Ectodermal cell (in vitro differentiated cells): ENCODE results near the gene VGLL4.

ENCODE experiments used
- H3K27ac ChIP-seq: 2 replicates; pipeline ENCODE4 v1.7.0; 2013; ENCODE audit warnings: mild to moderate bottlenecking, low read depth, low read length; ENCODE audit not compliant: insufficient read depth, poor library complexity, severe bottlenecking
- H3K27me3 ChIP-seq: 2 replicates; pipeline ENCODE4 v1.7.0; 2013; ENCODE audit warnings: mild to moderate bottlenecking, low read length; ENCODE audit not compliant: insufficient read depth, control insufficient read depth, poor library complexity, severe bottlenecking
- H3K36me3 ChIP-seq: one replicate; pipeline ENCODE4 v1.7.0; 2013; ENCODE audit warnings: low read length; ENCODE audit not compliant: control insufficient read depth, insufficient read depth
- H3K4me1 ChIP-seq: one replicate; pipeline ENCODE4 v1.7.0; 2013; ENCODE audit warnings: low read length; ENCODE audit not compliant: control insufficient read depth, insufficient read depth
- H3K4me3 ChIP-seq: 2 replicates; pipeline ENCODE4 v1.7.0; 2013; ENCODE audit warnings: low read depth, low read length, control low read depth; ENCODE audit not compliant: insufficient read depth
- H3K9me3 ChIP-seq: 2 replicates; pipeline ENCODE4 v1.7.0; 2013; ENCODE audit warnings: mild to moderate bottlenecking, low read length, moderate library complexity; ENCODE audit not compliant: control insufficient read depth
- WGBS, 2 experiments: methylation state at CpG; one replicate each; pipeline ENCODE4 v1.1.7; 2013; ENCODE audit warnings: missing lambda C conversion rate in 2 of 2; 5-methylcytosine and 5-hydroxymethylcytosine counted together

Gene VGLL4

DNA sequence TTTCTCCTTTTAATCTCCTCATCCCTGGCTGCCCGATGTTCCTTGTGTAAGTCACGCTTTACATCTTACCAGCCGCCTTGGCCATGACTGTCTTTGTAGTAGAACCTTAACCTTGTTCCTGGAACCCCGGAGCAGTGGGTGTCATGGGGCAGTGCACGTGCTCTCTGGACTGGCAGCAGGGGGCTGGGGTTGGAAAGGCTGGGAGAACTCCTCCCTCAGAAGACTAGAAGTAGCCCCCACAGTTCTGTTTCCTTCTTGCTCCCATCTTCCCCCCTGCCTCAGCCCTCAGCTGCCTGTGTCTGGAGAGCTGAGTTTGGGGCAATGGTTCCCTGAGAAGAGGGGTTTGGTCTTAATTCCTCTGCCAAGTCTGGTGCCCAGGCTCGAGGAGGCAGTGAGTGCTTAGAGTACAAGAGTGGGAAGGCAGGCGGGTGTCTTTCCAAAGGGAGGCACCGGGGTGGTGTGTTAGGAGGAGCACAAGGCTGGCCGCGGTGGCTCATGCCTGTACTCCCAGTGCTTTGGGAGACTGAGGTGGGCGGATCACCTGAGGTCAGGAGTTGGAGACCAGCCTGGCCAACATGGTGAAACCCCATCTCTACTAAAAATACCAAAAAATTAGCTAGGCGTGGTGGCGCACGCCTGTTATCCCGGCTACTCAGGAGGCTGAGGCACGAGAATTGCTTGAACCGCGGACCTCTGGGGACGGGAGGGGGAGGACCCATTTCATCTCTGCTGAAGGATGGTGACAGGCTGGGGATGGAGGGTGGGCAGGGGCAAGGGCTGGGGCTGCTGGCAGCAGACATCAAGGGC, 100.4 kb downstream of the VGLL4 start:
- Histone ChIP-seq H3K4me3 (no peak overlapping the region), H3K4me1 (peaks cover 10% of the 10 kb centered on the region), H3K27ac (no peak overlapping the region), H3K9me3 (no peaks in the 10 kb centered on the region), H3K27me3 (no peaks in the 10 kb centered on the region), H3K36me3 (no peaks in the 10 kb centered on the region)
- WGBS, 2 experiments = 92 to 96% methylated on average over 19 of the region's 19 CpGs

- no peak overlapping the region for H3K27ac ChIP-seq
- 95 to 97% methylated on average over 7 of the region's 7 CpGs for WGBS, 2 experiments
- H3K4me1 ChIP-seq = peaks cover 10% of the 10 kb centered on the region
- no peaks in the 10 kb centered on the region for H3K36me3 ChIP-seq
- H3K4me3 ChIP-seq = no peak overlapping the region
- no peaks in the 10 kb centered on the region for H3K9me3 ChIP-seq
- H3K27me3 ChIP-seq = no peaks in the 10 kb centered on the region
Measured at GRCh38 chr3:11542551-11542950, 101.2 kb downstream of the VGLL4 start.

GRCh38 chr3:11541321-11542303, 102.1 kb downstream of the VGLL4 start:
- Histone ChIP-seq H3K36me3 (no peaks in the 10 kb centered on the region), H3K27ac (no peak overlapping the region), H3K9me3 (no peaks in the 10 kb centered on the region), H3K4me1 (peaks cover 10% of the 10 kb centered on the region), H3K27me3 (no peaks in the 10 kb centered on the region), H3K4me3 (no peak overlapping the region)
- 95 to 96% methylated on average over 16 of the region's 16 CpGs for WGBS, 2 experiments

DNA sequence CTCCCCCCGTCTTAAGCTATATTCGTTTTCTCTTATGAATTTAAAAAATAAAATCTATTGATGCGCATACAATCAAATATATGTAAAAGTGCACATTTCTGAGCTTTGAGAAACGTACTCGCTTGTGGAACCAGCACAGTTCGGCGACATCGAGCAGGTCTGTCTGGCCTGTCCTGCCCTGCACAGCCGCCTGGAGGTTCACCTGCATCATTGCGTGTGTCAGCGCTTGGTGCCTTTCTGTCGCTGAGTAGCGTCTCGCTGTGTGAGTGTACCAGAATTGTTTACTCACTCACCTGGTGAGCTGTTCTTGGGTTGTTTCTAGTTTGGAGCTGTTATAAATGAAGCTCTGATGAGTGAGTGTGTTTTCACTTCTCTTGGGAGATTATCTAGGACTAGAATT, 104.0 kb downstream of the VGLL4 start:
- Histone ChIP-seq H3K9me3 (no peaks in the 10 kb centered on the region), H3K4me1 (peaks cover 14% of the 10 kb centered on the region), H3K27ac (no peak overlapping the region), H3K27me3 (no peaks in the 10 kb centered on the region), H3K36me3 (no peaks in the 10 kb centered on the region), H3K4me3 (no peak overlapping the region)
- 95% methylated on average over 14 of the region's 14 CpGs for WGBS, 2 experiments

- no peak overlapping the region for H3K27ac ChIP-seq
- peaks cover 18% of the 10 kb centered on the region for H3K4me1 ChIP-seq
- 93 to 94% methylated on average over 5 of the region's 5 CpGs for WGBS, 2 experiments
- H3K9me3 ChIP-seq = no peaks in the 10 kb centered on the region
- H3K36me3 ChIP-seq = no peaks in the 10 kb centered on the region
- H3K4me3 ChIP-seq = no peak overlapping the region
- no peaks in the 10 kb centered on the region for H3K27me3 ChIP-seq
Measured at GRCh38 chr3:11539218-11539617, 104.5 kb downstream of the VGLL4 start.

- no peaks in the 10 kb centered on the region for H3K36me3 ChIP-seq
- H3K4me3 ChIP-seq = no peak overlapping the region
- no peaks in the 10 kb centered on the region for H3K27me3 ChIP-seq
- no peaks in the 10 kb centered on the region for H3K9me3 ChIP-seq
- WGBS, 2 experiments = 94 to 97% methylated on average over 1 to 3 of the region's 3 CpGs
- no peak overlapping the region for H3K27ac ChIP-seq
- H3K4me1 ChIP-seq = peaks cover 18% of the 10 kb centered on the region
Measured at GRCh38 chr3:11538581-11538980, 105.1 kb downstream of the VGLL4 start.

- Histone ChIP-seq H3K36me3 (no peaks in the 10 kb centered on the region), H3K4me1 (peaks cover 24% of the 10 kb centered on the region), H3K27ac (no peak overlapping the region), H3K9me3 (no peaks in the 10 kb centered on the region), H3K4me3 (no peak overlapping the region), H3K27me3 (no peaks in the 10 kb centered on the region)
- WGBS, 2 experiments = 95% methylated on average over 12 of the region's 12 CpGs
Measured at GRCh38 chr3:11536936-11537612, 106.6 kb downstream of the VGLL4 start.

- Histone ChIP-seq H3K4me1 (peaks cover 24% of the 10 kb centered on the region), H3K36me3 (no peaks in the 10 kb centered on the region), H3K9me3 (no peaks in the 10 kb centered on the region), H3K4me3 (no peak overlapping the region), H3K27ac (no peak overlapping the region), H3K27me3 (no peaks in the 10 kb centered on the region)
- WGBS, 2 experiments = 94 to 98% methylated on average over 23 of the region's 23 CpGs
Measured at GRCh38 chr3:11536132-11536935, 107.4 kb downstream of the VGLL4 start.

DNA sequence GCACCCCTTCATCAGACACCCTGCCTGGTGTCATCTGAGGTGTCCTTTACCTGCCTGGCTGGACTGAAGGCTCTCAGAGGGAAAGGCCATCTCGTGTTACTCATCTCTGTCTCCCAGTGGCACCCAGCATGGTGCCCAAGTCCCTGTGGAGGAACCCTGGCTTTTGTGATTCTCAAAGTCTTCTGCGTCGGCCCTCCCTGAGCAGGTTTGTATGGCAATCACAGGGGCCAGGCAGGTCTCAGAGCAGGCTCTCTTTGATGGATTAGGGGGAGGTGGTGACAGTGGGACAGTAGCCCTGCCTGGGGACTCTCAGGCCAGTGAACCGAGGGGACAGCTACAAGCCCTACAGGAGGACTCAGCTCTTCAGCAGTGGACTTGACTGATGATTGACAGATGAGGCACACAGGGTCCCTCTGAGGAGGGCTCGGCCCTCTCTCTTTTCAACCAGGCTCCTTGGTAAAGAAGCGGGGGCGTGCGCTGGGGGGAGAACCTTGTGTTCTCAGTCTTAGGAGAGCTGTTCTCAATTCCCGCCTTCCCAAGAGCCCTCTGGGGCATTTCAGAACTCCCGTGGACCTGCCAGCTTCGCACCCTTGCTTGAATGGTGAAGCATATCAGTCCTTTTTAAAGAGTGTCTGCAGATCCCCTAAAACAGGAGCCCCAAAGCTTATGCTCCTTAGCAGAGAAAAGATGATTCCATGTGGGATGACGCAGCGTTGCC, 108.3 kb downstream of the VGLL4 start:
- H3K4me3 ChIP-seq = no peak overlapping the region
- no peaks in the 10 kb centered on the region for H3K36me3 ChIP-seq
- 82 to 83% methylated on average over 13 of the region's 13 CpGs for WGBS, 2 experiments
- no peak overlapping the region for H3K27ac ChIP-seq
- no peaks in the 10 kb centered on the region for H3K27me3 ChIP-seq
- no peaks in the 10 kb centered on the region for H3K9me3 ChIP-seq
- H3K4me1 ChIP-seq = peaks cover 24% of the 10 kb centered on the region
